ENCODE measurements around the gene CLRN1. TPM values are rescaled to one million over a fixed set of nuclear protein-coding genes. Genes with fewer than 3 reads are reported as not detected.

CLRN1 gene
- total RNA-seq, 1 experiment from 2014 or later, result not detected

DNA sequence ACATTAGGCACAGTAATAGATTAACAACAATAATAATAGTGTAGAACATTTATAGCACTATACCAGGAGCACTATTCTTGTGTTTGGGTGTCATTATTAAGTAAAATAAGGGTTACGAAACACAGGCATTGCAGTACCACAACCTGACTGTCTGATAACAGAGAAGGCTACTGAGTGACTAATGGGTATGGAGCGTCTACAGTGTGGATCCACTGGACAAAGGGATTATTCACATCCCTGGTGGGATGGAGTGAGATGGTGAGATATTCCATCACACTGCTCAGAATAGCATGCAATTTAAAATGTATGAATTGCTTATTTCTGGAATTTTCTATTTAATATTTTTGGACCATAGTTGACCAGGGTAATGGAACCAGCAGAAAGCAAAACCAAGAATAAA is 85.5 kb downstream of the CLRN1 start:
- Histone ChIP-seq H3K27me3 (no peaks in the 10 kb centered on the region; the same call in 1 of the 2 replicates), H3K36me3 (no peaks in the 10 kb centered on the region), H3K27ac (no peak overlapping the region), H3K4me1 (no peaks in the 10 kb centered on the region), H3K4me3 (no peak overlapping the region), H3K9me3 (replicated peaks) (no peaks in the 10 kb centered on the region)
- DNase-seq, result no peak

DNA sequence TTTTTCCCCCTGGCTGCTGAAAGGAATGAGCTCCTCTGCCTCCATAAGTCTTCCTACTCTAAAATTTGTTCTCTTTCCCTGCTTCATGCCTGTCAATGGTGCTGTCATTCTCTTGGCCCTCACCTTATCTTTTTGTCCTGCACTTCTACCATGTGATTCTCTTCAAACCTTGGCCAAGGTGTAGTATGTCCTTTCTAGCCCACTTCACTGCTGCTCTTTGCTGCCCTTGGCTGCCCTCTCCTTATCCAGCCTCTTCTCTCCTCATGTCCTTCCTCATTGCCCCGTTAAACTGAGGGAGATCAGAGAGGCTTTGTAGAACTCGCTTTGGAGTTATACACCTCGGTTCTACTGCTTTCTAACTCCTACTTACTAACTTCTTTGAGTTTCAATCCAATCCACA is 87.0 kb downstream of the CLRN1 start:
- Histone ChIP-seq H3K4me1 (no peaks in the 10 kb centered on the region), H3K27ac (no peak overlapping the region), H3K36me3 (no peaks in the 10 kb centered on the region), H3K9me3 (replicated peaks) (no peaks in the 10 kb centered on the region), H3K27me3 (no peaks in the 10 kb centered on the region), H3K4me3 (no peak overlapping the region)
- no peak for DNase-seq

GRCh38 chr3:150878996-150879575 is 93.4 kb downstream of the CLRN1 start:
- Histone ChIP-seq H3K27me3 (no peaks in the 10 kb centered on the region; the same call in 1 of the 2 replicates), H3K4me3 (no peak overlapping the region), H3K4me1 (no peaks in the 10 kb centered on the region), H3K9me3 (replicated peaks) (no peaks in the 10 kb centered on the region), H3K27ac (no peak overlapping the region), H3K36me3 (no peaks in the 10 kb centered on the region)
- no peak for DNase-seq

GRCh38 chr3:150878290-150878689 is 94.2 kb downstream of the CLRN1 start:
- H3K27ac ChIP-seq, result no peak overlapping the region
- H3K27me3 ChIP-seq, result no peaks in the 10 kb centered on the region; the same call in 1 of the 2 replicates
- H3K4me1 ChIP-seq, result no peaks in the 10 kb centered on the region
- no peaks in the 10 kb centered on the region for H3K36me3 ChIP-seq
- H3K9me3 ChIP-seq (replicated peaks), result no peaks in the 10 kb centered on the region
- H3K4me3 ChIP-seq, result no peak overlapping the region
- DNase-seq, result no peak

GRCh38 chr3:150877303-150877702 is 95.2 kb downstream of the CLRN1 start:
- H3K4me1 ChIP-seq, result no peaks in the 10 kb centered on the region
- H3K27ac ChIP-seq, result no peak overlapping the region
- H3K4me3 ChIP-seq, result no peak overlapping the region
- no peaks in the 10 kb centered on the region for H3K9me3 ChIP-seq (replicated peaks)
- no peaks in the 10 kb centered on the region for H3K36me3 ChIP-seq
- no peaks in the 10 kb centered on the region; the same call in 1 of the 2 replicates for H3K27me3 ChIP-seq
- no peak for DNase-seq

DNA sequence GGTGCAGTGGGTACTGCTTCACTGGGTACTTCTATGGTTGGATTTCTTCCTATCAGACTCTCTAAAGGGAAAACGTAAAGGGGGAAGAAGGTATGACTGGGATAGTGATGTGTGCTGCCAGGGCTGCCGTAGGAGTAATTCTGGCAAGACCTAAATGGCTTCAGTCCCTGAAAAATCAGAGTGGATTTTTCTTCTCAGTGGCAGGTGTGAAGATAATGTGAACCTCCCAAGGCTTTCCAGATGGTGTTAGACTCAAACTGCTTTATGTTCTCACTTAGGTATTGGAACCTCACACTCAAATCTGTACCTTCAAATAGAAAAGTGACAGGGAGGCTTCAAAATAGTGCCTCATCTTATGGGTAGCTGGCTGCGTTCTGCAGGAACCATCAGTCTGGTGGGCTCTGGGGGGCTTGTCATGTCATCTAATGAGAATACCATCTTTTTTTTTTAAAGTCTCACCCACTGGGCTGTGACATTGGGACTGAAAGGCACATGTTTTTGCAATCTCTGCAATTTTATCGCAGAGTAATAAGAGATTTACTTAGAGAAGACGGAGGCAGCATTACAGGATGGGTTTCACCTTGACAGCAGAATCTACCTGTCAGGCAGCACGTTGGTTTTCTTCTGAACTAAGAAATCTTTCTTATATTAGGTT is 95.8 kb downstream of the CLRN1 start:
- Histone ChIP-seq H3K27ac (no peak overlapping the region), H3K9me3 (replicated peaks) (no peaks in the 10 kb centered on the region), H3K4me3 (no peak overlapping the region), H3K4me1 (no peaks in the 10 kb centered on the region), H3K27me3 (no peaks in the 10 kb centered on the region; the same call in 1 of the 2 replicates), H3K36me3 (no peaks in the 10 kb centered on the region)
- no peak for DNase-seq

Other genes starting within 250 kb of the CLRN1 start
- 33.0 and 36.4 TPM in 2 replicates for gene SIAH2, start 209.6 kb downstream of the CLRN1 start, total RNA-seq (2014; rRNA removed; shearing (Covaris generic))
- not detected in 2 replicates for gene MINDY4B, start 67.3 kb downstream of the CLRN1 start, total RNA-seq (2014; rRNA removed; shearing (Covaris generic))
- gene MED12L, start 112.9 kb upstream of the CLRN1 start, total RNA-seq (2014; rRNA removed; shearing (Covaris generic)), result not detected in 2 replicates
- gene GPR171, start 230.5 kb upstream of the CLRN1 start, total RNA-seq (2014; rRNA removed; shearing (Covaris generic)), result not detected in 2 replicates